ENCODE data around the gene PTPN14.

GRCh38 chr1:214491468-214492146, 59.8 kb downstream of the PTPN14 start:
- no peak for TF ChIP-seq CTCF (IDR thresholded peaks at IDR 0.05; ENCODE audit: borderline replicate concordance, extremely low read depth, low read length, poor library complexity, severe bottlenecking)
- no peak for TF ChIP-seq EZH2 (IDR thresholded peaks at IDR 0.05; ENCODE audit: borderline replicate concordance, low read depth, low read length, severe bottlenecking)
